Measurements from ENCODE around the gene CSNK1A1. TPM values are rescaled to one million over a fixed set of nuclear protein-coding genes. Genes with fewer than 3 reads are reported as not detected.
"Not testable (repeated sequence)": the region's sequence is repeated elsewhere in the genome, so short reads cannot be mapped to it uniquely, and the experiment has no call there.

The CSNK1A1 gene
- polyA plus RNA-seq, 1 donor: 132 TPM

DNA sequence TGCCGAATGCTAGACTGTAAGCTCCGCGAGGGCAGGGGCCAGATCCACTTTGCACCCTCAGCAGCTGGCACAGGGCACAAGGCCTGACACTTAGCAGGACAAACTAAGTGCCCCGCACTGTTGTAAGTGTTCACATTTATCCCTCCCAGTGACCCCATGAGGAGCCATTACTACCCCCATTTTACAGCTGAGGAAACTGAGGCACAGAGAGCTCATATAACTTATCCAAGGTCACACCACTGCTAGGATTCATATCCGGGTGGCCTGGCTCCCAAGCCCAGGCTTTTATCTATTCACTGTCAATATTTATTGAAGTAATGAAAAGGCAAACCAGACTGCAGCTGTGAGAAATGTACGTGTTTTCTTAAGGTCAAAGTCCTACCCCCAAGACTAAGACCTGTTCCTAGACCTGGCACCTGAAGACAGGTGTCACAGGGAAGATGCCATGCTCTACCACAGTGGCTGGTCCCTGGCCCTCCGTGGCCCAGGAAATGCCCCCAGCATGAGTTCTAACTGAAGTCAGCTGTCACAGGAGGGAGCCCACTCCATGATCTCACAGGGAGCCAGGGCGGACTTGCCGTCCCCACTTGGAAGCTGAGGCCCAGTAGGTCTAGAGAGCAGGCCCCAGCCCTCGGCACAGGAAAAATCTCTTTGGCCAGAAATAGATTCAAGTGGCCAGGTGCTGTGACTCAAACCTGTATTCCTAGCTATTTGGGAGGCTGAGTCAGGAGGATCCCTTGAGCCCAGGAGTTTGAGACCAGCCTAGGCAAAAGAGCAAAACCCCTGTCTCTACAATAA is 97.4 kb downstream of the CSNK1A1 start:
- DNase-seq: no peak

DNA sequence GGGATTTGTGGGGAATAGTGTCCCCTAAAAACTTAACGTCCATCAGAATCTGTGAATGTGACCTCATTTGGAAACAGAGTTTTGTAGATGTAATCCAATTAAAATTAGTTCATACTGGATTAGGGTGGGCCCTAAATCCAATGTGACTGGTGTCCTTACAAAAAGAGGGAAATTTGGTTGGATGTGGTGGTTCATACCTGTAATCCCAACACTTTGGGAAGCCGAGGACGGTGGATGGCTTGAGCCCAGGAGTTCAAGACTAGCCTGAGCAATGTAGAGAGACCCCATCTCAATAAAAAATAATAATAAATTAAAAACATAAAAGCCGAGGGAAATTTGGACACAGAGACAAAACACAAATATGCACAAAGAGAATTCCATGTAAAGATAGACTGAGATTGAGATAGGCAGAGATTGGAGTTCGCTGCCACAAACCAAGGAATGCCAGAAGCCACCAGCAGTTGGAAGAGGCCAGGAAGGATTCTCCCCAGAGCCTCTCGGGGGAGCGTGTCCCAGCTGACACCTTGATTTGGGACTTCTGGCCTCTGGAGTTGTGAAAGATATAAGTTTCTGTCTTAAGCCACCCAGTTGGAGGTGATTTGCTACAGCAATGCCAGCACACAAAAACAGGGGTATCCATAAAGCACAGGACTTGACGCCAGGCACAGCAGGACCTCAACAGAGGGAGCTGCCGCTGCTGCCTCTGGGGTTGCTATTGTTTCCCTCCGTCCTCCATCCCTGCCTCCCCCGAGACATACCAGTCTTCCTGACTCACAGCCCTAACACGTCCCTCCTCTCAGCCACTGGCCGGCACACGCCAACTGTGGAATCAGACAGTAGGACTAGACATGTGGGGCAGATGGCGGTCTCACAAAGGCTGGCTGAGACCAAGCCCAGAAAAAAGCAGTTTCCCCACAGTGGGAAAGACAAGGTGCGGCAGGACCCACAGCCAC is 98.3 kb downstream of the CSNK1A1 start:
- DNase-seq: no peak

DNA sequence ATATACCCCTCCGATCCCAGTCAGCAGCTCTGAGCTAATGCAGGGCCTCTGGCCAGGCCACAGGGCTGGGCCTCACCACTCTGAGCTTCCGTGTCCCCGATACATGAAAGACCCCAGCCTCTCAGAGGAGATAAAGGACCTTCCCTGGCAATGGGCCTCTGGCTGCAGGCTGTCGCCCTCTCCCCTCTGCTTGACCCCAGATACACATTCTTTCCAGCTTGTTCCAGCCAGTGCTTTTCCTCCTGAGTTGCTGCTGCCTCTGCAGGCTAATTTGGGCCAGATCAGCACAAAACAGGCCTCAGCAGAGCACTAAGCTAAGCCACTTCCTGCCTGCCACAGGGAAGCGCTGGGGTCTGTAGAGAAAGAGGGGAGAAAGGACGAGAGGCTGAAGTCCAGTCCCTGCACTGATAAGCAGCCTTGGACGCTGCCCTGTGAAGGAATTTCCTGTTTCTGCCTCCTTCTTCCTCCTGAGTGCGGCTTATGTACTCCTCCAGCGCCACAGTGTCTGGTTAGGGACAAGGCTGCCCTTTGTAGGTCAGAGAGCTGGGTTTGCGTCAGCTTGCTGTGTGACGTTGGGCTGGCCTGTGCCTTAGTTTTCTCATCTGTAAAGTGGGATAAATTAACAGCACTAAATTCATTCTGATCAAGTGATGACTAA is 99.1 kb downstream of the CSNK1A1 start:
- peak; percentile 64 for DNase-seq

DNA sequence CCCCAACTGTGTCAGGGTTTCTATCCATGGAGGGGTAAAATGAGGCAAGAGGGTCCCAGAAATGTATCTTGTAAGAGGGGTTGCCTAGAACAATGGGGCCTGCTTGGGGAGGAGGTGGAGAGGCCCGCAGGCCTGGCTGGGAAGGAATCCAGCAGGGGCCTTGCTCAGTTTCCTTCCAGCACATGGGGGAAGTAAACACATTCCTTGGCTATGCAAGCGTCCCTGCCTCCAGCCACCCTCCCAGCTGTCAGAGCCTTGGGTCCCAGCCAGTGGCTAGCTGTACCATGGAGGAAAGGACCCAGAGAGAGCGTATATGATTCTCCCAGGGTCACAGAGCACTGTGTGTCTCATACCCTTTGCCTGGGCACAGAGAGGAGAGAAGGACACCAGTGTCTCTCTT is 101.0 kb downstream of the CSNK1A1 start:
- DNase-seq: peak; percentile 68

DNA sequence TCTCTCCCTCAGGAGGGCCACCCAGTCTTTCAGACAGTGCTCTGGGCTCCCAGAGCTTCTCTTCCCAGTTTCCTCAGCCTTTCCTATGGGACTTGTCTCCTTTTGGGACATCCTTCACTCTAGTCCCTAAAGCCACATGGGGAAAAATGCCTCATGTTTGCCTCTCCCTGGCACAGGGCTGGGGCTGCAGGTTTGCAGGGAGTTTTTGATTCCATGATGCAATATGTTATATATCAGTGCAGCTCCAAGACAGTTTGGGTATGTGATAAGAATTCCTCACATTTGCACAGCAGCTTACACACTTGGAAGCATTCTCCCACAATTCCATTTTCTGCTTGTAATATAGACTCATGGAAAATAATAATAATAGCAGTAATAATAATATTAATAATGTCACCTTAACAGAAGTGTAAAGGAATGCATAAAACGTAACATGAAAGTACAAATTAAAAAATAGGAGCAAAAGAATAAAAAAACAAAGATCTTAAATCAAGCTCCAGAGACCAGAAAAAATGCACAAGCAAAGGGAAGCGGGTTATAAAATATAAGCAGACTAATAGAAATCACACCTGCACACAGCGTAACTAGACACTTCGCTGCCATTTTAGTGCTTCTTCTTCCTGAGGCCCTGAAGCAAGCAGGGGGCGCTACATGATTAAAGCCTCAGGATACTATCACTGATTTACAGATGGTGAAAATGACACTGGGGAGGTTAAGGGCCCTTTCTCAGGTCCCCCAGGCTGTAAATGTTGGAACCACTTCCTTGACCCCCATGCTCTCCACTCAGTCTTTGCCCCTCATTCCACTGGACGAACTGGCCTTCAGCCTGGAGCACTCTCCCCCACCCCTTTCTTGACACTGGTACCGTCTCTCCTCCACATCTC is 102.2 kb downstream of the CSNK1A1 start:
- DNase-seq: no peak

DNA sequence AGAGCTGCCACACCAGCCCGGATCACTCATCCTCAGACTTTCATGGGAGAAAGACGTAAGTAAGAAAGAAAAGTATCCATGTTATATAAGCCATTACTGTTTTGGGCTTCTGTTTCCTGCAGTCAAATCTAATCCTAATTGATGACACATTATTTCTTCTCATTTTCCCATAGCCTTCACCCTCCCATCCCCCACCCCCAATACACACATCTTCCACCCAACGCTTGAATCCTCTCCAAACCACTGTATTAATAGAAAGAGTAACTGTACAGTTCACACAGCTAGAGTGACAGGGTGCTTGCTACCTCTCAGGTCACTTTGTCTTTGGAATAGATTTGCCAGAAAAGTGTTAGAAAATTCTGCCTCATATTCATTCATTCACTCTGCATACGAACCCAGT is 102.8 kb downstream of the CSNK1A1 start:
- DNase-seq: no peak

DNA sequence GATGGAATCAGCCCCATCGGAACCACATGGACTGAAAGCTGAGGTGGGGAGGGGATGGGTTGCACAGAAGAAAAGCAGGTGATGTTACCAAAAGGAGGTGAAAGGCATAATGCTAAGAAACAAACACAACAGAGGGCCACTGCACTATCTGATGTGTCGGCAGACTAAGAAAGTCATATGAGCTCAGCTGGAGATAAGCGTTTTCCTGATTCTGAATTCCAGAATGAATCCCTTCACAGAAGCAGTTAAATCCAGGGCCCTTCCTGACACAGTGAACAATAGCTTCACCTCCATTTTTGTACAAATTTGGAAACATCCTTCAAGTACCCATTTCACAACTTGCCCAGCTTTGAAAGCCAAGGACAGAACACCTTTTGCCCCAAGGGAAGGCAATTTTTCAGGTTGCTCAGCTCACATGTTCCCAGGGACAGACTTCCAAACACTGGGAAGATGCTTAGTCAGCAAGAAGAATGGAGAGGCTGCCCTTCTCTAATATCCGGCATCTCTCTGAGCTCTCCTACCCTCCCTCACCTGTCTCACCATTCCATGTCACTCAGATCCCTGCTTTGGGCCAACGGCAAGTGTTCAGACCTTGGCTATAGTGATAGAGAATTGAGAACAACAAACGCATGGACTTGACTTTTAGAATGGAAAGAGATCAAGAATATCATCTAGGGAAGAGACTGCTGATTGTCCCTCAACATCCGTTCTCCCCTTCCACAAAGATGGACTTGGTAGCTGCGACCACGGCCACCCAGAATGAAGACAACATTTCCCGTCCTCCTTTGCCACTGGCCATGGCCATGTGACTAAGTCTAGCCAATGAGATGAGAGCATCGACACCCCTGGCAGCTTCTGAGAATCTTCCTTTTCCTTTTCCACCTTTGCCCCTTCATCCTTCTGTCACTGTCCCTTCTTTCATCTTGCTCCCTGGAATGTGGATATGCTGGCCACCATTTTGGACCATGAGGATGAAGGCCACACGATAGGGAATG is 103.6 kb downstream of the CSNK1A1 start:
- no peak for DNase-seq

DNA sequence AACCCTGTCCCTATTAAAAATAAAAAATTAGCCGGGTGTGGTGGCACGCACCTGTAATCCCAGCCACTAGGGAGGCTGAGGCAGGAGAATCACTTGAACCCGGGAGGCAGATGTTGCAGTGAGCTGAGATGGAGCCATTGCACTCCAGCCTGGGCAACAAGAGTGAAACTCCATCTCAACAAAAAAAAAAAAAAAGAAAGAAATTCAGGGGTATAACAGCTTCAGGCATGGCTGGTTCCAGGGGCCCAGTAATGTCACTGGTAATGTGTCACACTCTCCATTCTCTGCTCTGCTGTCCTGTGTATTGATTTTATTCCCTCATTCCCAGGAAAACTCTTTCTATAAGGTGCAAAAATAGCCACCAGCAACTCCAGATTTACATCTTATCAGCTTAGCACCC is 104.4 kb downstream of the CSNK1A1 start:
- not testable (repeated sequence) for DNase-seq

DNA sequence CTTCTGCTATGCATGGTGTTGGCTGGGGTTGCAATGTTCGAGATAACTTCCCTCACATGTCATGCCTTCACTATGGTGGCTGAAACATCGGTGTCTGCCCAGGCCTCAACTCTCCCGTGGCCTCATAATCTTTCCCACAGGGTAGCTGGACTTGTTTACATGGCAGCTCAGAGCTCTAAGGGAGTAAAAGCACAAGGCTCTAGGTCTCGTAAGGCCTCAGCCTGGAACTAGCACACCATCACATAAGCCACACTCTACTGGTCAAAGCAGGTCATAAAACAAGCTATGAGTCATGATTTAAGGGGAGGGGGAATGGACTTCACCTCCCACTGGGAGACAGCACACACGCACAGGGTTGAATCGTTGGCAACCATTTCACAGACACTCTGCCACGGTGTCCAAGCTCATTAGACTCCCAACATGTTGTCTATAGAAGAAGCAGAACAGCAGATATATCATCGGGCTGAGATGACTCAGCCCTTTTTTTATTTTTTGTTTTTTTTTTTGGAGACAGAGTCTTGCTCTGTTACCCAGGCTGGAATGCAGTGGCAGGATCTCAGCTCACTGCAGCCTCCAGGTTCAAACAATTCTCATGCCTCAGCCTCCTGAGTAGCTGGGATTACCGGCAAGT is 105.4 kb downstream of the CSNK1A1 start:
- DNase-seq: no peak

DNA sequence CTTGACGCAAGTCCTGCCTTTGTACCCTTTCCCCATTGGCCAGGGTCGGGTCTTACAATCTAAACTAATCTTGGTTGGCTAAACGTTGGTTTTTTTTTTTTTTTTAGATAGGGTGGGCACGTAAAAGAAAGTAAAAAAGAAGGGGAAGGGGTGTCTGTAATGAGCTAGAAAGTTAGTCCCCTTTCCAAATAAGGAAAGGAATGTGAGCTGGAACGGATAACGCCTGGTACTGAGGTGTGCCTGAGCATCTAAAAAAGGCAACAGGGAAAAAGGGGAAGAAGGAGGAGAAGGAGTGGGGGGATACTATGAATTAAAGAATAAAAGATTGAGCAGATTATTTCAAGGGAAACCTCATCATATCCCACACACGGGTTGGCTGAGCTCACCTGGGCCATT is 105.9 kb downstream of the CSNK1A1 start:
- DNase-seq: no peak

DNA sequence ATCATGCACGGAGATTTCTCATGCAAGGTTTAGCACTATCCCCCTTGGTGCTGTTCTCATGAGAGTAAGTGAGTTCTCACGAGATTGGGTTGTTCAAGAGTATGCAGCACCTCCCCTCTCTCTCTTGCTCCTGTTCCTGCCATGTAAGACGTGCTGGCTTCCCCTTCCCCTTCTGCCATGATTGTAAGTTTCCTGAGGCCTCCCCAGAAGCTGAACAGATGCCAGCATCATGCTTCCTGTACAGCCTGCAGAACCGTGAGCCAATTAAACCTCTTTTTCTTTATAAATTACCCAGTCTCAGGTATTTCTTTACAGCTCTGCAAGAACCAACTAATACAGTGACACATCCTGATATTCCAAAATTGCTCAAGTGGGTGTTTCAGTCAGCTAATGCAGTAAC is 106.8 kb downstream of the CSNK1A1 start:
- DNase-seq: not testable (repeated sequence)

DNA sequence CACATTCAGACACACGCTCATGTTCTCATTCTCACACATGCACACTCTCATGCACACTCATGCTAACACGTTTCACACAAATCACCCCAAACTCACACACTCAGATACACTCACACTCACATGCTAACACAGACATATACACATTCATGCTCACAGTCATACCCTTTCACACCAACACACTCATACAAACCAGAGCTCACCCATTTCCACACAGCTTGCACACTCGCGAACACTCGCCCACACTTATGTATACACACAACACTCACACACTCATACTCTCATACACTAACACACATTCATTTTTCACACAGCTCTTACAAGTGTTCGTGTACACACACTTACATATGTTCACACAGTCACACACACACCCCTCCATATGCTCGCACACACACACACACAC is 108.0 kb downstream of the CSNK1A1 start:
- DNase-seq: no peak

DNA sequence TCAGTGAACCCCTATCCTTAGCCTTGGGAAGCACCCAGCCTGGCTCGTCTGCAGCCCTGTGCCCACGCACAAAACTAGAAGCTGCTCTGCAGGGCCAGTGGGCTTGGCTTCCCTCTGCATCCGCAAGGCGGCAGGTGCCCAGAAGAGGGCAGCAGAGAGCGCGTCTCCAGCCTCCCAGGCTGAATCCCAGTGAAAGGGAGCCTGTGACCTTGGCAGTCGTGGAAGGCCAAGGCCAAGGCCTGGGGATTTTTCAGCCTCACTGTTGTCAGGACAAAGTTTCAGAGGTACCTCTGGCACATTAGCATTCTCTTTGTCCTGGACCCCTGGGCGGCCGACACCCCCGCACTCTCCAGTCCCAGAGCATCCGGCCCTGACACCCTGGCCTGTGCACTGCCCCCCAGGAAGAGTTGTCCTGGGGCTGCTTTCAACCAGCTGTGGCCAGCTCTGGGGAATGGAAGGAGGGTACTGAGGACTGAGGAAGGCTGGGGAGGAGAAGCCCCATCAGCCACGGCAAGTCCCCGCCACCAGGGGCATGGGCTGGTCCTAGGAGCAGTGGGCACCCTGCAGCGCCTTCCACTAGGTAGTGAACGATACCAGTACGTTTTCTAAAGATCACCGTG is 108.6 kb downstream of the CSNK1A1 start:
- DNase-seq: peak; percentile 76

Other genes with a start within 250 kb of the CSNK1A1 start
- 16.0 TPM for gene GRPEL2, start 205.9 kb downstream of the CSNK1A1 start, polyA plus RNA-seq (ENCODE audit: insufficient read length)
- 8.2 TPM for gene PCYOX1L, start 193.4 kb downstream of the CSNK1A1 start, polyA plus RNA-seq (ENCODE audit: insufficient read length)
- gene IL17B, start 172.1 kb downstream of the CSNK1A1 start, polyA plus RNA-seq (ENCODE audit: insufficient read length): 297 TPM
- gene ARHGEF37, start 30.1 kb upstream of the CSNK1A1 start, polyA plus RNA-seq (ENCODE audit: insufficient read length): 5.0 TPM
- 8.9 TPM for gene PPARGC1B, start 178.9 kb upstream of the CSNK1A1 start, polyA plus RNA-seq (ENCODE audit: insufficient read length)